ENCODE measurements around the gene PHGDH. TPM values are rescaled to one million over a fixed set of nuclear protein-coding genes. Genes with fewer than 3 reads are reported as not detected.
A peak's percentile ranks its signal among the peaks of the same experiment; 100 is the strongest.
"Not testable (repeated sequence)": the region's sequence is repeated elsewhere in the genome, so short reads cannot be mapped to it uniquely, and the experiment has no call there.

PHGDH gene
- polyA plus RNA-seq (ENCODE audit: insufficient read length), result 54.5 TPM

- peak; percentile 81 for DNase-seq
Observed at GRCh38 chr1:119711804-119712341, at the start of gene PHGDH. Gene PHGDH, plus strand, starts transcription at chr1:119711934. Its CDS starts 89 bp downstream, at chr1:119712023.

GRCh38 chr1:119662034-119662437 lies 49.7 kb upstream of the PHGDH start:
- DNase-seq, result no peak

- no peak for DNase-seq
Observed at GRCh38 chr1:119664067-119664466, 47.7 kb upstream of the PHGDH start.

- DNase-seq, result no peak
Observed at GRCh38 chr1:119667173-119667572, 44.6 kb upstream of the PHGDH start.

- no peak for DNase-seq
Observed at GRCh38 chr1:119670898-119671297, 40.8 kb upstream of the PHGDH start.

- no peak for DNase-seq
Observed at GRCh38 chr1:119673171-119673940, 38.4 kb upstream of the PHGDH start.

GRCh38 chr1:119674111-119674526 lies 37.6 kb upstream of the PHGDH start:
- DNase-seq, result no peak

GRCh38 chr1:119674835-119675289 lies 36.9 kb upstream of the PHGDH start:
- DNase-seq, result peak; percentile 40

- DNase-seq, result peak; percentile 88
Observed at GRCh38 chr1:119675349-119676345, 36.1 kb upstream of the PHGDH start.

- DNase-seq, result no peak
Observed at GRCh38 chr1:119676571-119677206, 35.0 kb upstream of the PHGDH start.

GRCh38 chr1:119679223-119679622 lies 32.5 kb upstream of the PHGDH start:
- no peak for DNase-seq

- DNase-seq, result no peak
Observed at GRCh38 chr1:119680193-119680592, 31.5 kb upstream of the PHGDH start.

GRCh38 chr1:119680723-119681122 lies 31.0 kb upstream of the PHGDH start:
- DNase-seq, result no peak

GRCh38 chr1:119681560-119681959 lies 30.2 kb upstream of the PHGDH start:
- DNase-seq, result no peak

- DNase-seq, result no peak
Observed at GRCh38 chr1:119682141-119682540, 29.6 kb upstream of the PHGDH start.

GRCh38 chr1:119683893-119684292 lies 27.8 kb upstream of the PHGDH start:
- no peak for DNase-seq

- DNase-seq, result no peak
Observed at GRCh38 chr1:119686661-119687060, 25.1 kb upstream of the PHGDH start.

- DNase-seq, result no peak
Observed at GRCh38 chr1:119687434-119688079, 24.2 kb upstream of the PHGDH start.

GRCh38 chr1:119688810-119689209 lies 22.9 kb upstream of the PHGDH start:
- DNase-seq, result no peak

- no peak for DNase-seq
Observed at GRCh38 chr1:119689511-119689910, 22.2 kb upstream of the PHGDH start.

GRCh38 chr1:119696863-119697262 lies 14.9 kb upstream of the PHGDH start:
- DNase-seq, result not testable (repeated sequence)

GRCh38 chr1:119697598-119697997 lies 14.1 kb upstream of the PHGDH start:
- no peak for DNase-seq
